Measurements from ENCODE around the gene CC2D1B.
A peak's percentile ranks its signal among the peaks of the same experiment; 100 is the strongest.
"Not testable (repeated sequence)": the region's sequence is repeated elsewhere in the genome, so short reads cannot be mapped to it uniquely, and the experiment has no call there.

The CC2D1B gene, protein sequence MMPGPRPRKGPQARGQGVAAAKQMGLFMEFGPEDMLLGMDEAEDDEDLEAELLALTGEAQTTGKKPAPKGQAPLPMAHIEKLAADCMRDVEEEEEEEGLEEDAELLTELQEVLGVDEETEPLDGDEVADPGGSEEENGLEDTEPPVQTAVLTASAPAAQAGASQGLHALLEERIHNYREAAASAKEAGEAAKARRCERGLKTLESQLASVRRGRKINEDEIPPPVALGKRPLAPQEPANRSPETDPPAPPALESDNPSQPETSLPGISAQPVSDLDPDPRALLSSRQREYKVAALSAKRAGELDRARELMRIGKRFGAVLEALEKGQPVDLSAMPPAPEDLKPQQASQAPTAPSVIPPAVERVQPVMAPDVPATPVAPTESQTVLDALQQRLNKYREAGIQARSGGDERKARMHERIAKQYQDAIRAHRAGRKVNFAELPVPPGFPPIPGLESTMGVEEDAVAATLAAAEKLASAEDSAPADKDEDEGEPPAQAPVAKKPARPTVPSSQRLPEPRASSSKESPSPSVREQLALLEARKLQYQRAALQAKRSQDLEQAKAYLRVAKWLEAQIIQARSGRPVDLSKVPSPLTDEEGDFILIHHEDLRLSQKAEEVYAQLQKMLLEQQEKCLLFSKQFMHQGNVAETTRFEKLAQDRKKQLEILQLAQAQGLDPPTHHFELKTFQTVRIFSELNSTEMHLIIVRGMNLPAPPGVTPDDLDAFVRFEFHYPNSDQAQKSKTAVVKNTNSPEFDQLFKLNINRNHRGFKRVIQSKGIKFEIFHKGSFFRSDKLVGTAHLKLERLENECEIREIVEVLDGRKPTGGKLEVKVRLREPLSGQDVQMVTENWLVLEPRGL

DNA sequence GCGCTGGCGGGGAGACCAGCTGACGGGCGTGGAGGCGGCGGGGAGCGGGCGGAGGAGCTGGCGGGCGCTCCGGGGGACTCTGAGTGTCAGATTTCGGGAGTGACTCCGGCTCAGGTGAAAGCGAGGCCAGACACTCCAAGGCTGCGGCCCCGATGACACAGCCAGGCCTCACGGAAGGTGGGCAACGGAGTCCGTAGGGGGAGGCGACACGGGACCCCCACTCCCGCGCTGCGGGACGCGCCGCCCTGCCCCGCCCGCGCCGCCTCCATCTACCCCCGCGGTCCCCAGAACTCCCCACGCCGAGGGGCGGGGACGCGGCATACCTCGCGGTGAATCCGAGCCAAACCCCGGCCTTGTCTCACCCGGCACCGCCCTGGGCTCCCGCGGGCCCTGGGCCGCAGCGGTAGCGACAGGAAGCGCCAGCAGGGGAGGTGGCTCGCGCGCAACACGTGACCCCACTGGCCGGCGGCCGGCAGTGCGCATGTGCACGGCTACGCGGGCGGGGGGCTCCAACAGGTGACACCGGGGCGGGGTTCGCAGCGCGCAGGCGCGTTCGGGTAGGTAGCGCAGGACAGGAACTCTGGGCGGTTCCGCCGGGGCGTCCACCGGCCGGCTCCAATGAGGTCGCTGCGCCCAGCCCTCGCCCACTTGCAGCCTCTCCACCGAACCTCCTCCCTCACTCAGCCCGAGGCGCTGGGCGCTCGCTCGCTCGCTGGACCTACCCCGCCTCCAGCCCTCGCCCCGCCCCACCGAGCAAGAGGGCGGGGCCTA, at the start of gene CC2D1B:
Gene CC2D1B (minus strand): TSS at position 460 of the 771 bp plus-strand sequence. CDS start 1,585 bp downstream, outside the sequence.
- peak; percentile 100 for DNase-seq

DNA sequence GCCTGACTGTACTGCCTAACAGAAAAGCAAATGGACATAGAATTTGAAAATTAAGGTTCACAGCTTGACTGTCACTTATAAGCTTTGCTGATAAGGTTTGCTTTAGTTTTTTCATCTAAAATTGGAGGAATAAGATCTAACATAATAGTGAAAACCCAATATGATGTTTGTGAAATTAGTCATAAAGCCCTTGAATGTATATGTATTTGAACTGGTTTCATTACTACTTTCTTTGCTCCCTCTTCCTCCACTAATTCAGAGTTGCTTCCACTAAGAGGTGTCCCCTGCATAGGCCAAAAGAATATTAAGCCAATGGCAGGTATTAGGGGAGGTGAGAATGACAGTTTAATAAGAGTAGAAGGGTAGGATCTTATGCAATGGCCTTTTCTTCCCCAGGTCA, 48.9 kb upstream of the CC2D1B start:
- no peak for DNase-seq

DNA sequence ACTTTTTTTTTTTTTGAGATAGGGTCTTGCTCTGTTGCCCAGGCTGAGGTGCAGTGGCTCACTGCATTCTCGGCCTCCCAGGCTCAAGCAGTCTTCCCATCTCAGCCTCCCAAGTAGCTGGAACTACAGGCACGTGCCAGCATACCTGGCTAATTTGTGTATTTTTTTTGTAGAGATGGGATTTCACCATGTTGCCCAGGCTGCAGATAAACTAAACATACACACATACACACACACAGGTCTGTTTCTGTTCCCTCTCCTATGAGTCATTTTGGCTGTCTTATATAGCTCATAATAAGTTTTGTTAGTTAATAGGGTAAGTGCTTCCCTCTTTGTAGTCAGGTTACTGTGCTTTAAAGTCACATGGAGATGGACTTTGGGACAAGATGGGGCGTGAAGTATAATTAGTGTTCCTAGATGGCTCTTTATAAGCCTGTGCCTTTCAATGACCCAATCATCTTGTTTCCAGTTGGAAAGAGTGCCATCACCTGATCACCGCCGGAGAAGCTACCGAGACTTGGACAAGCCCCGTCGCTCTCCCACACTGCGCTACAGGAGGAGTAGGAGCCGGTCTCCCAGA, 47.5 kb upstream of the CC2D1B start:
- no peak for DNase-seq

DNA sequence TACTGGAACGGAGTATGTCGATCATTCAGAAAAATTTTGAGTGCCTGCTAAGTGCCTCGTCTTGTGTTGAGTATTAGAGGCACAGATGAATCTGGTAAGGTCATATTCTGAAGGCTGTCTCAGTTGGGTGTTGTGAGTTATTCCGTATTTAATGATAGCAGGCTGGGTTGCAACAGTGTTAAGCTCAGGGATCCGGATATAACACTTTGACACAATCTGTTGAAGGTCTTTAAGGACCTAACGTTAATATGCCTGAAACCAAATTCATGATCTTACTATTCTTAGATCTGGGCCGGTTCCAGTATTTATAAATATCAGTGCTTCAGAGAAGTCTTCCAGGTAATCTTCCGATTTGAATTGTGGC, 39.0 kb upstream of the CC2D1B start:
- no peak for DNase-seq

DNA sequence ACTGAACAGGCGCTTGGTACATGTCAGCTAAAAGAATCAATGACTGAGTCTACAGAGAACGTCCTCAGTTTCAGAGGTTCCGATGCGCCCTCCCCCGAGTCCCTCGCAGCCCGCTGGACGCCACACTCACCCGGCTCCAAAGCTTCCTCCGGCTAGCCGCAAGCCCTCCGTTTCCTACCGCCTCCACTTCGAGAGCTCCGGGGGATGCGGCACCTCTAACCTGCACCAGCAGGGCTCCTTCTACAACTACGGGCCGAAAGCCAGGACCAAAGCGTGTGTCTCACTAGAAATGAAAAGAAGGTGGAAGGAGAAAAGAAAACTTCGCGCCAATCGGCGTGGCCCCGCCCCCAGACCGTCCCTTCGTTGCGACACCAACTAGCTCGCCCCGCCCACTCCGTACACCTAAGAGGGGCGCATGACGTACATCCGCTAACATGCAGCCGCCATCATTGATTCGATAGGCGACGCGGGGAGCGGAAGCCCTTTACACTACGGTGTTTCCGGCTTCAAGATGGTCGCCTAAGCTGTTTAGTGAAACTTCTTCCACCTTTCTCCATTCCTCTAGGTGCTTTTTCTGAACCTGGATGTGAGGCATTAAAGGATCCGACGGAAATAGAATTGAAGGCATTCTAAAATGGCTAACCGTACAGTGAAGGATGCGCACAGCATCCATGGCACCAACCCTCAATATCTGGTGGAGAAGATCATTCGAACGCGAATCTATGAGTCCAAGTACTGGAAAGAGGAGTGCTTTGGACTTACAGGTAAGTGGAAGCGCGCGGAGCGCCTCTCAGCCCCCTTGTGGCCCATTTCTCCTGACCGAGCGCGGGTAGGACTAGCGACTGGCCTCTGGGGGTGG, 38.3 kb upstream of the CC2D1B start, which contains the start of the genes ORC1 and PRPF38A:
Gene ORC1 (minus strand): TSS at position 308 of the 859 bp plus-strand sequence. CDS start 2,200 bp downstream, outside the sequence.
Gene PRPF38A (plus strand): TSS at position 487 of the 859 bp plus-strand sequence. CDS start 148 bp downstream, at position 635.
- DNase-seq = peak; percentile 99

DNA sequence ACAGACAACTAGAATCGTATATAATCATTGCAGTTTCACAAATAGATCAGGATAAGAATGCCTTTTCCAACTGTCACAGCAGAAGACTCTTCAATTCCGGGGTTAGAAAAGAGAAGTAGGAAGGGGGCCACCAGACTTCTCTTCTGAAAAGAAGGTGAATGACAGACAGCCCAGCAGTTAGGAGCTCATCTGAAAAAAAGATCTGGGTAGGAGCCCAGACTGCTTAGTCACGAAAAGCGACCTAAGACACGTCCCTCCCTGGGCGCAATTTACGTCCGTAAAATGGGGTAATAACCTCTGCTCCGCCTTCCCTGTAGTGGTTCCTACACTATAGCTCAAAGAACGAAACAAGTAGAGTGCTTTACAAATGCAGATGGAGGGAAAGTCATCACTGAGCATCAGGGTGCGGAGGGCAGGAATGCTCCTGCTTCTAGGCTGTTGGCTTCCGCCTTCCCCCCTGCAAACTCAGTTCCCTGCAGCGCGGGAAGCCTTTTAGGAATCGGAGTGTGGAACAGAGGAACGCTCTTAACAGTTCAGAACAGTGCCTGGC, 37.6 kb upstream of the CC2D1B start:
- peak; percentile 66 for DNase-seq

DNA sequence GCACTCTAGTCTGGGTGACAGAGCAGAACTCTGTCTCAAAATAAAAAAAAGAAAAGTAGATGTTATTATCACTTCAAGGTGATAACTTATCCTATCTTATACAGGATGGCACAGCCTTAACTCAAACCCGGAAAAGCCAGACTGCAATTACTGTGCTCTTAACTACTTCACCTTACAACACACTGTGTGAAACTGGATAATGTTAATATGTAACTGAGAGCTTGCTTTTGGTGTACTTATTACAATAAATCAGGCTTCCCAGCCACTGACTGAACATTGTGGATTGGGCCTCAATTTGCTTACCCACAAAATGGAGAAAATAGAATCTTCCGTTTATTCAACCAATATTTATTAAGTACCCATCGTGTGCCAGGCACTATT, 36.8 kb upstream of the CC2D1B start:
- no peak for DNase-seq

DNA sequence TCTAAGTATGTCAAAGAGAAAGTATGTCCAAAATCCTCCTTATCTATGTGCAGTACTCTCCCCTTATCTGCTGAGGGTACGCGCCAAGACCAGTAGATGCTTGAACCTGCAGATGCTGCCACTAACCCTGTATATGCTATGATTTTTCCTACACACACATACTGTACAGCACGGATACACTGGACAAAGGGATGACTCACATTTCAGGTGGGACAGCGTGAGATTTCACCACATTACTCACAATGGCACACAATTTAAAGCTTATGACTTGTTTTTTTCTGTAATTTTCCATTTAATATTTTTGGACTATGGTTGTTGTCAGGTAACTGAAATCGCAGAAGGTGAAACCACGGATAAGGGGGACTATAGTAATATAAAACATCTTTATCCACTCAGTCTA, 34.1 kb upstream of the CC2D1B start:
- DNase-seq = no peak

DNA sequence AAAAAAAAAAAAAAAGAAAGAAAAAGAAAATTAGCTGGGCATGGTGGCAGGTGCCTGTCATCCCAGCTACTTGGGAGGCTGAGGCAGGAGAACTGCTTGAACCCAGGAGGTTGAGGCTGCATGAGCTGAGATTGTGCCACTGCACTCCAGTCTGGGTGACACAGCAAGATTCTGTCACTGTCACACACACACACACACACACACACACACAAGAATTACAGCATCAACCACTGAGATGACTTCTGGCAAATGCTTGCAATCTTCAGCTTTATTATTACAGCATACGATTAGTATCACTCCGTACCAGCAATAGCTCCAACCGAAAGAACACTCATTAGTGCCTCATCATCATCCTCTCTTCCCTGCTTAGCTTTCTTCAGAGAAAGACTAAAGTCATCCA, 33.6 kb upstream of the CC2D1B start:
- DNase-seq = no peak

DNA sequence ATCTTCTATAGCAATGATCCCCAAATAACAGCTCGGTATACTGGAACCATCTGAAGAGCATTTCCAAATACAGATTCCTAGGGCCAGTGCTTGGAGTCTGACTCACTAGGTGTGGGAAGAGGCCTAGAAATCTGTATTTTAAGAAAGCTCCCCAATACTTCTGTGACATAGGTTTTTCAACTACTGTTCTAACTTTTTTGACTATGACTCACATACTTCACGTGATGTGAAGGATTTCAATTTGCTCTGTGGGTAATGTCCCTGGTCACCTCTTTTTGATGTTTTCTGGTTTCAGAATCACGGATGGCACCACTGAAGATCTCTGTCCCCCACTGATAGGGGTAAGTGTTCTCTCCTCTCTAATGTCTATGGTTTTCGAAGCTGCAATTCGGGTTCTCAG, 27.2 kb upstream of the CC2D1B start:
- DNase-seq = no peak

DNA sequence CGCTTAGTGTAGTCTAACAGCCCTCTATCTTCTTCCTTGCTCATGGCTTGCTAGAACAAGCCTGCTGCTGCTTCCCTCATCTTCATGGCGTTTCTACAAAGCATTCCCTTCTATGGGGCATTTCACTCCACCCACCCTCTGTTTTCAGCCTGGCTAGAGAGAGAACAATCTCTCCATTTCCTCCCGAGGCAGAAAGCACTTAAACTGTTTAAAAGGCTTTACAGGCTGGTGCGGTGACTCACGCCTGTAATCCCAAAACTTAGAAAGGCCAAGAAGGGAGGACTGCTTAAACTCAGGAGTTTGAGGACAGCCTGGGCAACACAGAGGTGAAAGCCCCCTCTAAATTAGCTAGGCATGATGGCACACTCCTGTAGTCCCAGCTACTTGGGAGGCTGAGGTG, 20.5 kb upstream of the CC2D1B start:
- DNase-seq = no peak

DNA sequence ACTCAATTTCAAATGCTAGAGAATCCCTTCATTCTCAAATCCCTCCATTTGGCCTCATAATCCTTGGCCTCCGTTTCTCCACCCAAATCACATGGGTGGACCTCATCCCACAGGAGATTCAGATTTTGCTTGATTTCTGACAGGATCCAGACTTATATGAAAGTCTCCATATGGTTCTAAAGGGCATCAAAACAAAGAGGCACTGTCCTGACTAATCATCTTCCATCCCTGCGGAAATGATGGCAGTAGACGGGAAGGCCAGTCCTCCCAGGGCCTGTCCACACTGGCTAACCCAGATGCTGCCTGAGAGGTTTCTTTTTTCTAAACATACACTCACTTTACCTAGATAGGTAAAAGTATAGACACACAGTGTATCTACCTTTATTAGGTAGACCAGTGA, 19.4 kb upstream of the CC2D1B start:
- no peak for DNase-seq

DNA sequence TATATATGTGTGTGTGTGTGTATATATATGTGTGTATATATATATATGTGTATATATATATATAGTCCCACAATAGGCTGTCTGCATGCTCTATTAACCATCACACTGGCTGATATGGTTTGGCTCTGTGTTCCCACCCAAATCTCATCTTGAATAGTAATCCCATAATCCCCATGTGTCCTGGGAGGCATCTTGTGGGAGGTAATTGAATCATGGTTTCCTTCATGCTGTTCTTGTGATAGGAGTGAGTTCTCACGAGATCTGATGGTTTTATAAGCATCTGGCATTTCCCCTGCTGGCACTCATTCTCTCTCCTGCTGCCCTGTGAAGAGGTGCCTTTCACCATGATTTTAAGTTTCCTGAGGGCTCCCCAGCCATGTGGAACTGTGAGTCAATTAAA, 3.8 kb upstream of the CC2D1B start:
- not testable (repeated sequence) for DNase-seq

DNA sequence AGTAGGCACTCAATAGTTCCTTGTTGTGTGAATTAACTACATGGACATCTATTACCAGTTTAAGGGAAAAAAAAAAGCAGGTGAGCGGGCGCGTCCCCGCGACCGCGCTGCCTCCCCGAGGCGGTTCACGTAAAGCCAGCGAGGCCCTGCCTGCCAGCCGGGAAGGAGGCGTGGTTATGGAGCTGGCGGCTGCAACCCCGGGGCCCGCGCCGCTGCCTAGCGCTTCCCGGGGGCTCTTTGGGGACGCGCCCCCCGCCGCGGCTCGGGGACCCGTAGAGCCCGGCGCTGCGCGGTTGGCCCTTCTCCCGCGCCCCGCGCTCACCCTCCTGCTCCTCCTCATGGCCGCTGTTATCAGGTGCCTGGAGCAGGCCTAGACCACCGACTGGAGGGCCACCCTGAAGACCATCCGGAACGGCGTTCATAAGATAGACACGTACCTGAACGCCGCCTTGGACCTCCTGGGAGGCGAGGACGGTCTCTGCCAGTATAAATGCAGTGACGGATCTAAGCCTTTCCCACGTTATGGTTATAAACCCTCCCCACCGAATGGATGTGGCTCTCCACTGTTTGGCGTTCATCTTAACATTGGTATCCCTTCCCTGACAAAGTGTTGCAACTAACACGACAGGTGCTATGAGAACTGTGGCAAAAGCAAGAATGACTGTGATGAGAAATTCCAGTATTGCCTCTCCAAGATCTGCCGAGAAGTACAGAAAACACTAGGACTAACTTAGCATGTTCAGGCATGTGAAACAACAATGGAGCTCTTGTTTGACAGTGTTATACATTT, 2.6 kb upstream of the CC2D1B start:
- DNase-seq = peak; percentile 62

DNA sequence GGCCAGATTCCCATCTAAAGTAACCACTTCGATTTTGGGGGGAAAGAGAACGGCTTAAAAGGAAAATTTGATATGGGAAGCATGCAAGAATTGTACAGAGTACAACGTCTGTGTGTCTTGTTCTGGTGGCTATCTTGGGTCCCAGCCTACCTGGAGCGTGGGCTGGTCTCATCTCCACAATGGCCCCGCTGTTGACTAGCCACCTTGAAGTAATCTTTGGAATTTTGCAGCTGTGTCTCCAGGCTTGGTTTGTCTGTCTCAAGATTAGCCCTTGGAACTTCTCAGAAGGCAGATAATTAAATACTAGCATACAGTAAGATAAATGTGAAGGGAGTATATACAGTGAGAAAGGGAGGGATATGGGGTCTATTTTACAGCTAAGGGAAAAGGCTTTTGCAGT, 1.3 kb upstream of the CC2D1B start:
- no peak for DNase-seq

DNA sequence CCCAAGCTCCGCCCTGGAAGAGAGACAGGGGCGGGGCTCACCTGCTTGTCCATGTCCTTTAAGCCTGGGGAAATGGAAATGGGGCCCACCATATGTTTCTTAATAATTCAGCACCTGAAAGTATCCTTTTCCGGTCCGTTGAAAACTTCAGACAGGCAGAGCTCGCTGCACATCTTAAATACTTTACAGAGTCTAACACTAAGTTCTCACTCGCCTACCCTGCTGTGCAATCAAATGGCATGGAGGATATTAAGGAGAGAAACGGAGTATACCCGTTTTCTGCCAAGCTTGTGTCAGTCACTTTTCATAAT, 467 bp upstream of the CC2D1B start:
- no peak for DNase-seq

DNA sequence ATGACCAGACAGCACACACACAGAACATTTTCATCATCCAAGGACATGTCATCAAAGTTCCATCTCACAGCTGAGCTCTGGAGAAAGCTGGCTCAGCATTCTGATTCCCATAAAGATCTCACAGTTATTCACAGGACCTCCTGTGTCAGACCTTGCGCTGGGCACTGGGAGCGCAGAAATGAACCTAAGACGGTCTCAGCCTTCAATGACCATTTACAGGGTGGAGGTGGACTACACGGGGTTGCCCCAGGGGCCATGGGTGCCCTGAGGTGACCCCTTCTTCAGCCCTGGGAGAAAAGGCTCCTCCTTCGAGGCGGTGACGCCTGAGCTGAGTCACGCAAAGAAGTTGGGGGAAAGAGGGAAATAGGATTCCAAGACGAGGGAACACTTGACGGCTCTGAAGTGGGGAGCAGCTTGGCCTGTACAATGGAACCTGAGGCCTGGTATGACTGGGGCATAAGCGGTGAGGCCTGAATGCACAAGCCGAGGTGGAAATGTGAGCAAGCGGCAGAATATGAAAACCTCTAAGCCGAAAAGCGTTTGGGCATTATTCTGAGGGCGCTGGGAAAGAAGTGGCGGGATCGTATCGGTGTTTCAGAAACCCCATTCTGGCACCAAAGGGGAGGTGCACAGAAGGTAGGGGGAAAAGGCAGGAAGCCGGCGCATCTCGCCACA, 797 bp downstream of the CC2D1B start:
- no peak for DNase-seq

DNA sequence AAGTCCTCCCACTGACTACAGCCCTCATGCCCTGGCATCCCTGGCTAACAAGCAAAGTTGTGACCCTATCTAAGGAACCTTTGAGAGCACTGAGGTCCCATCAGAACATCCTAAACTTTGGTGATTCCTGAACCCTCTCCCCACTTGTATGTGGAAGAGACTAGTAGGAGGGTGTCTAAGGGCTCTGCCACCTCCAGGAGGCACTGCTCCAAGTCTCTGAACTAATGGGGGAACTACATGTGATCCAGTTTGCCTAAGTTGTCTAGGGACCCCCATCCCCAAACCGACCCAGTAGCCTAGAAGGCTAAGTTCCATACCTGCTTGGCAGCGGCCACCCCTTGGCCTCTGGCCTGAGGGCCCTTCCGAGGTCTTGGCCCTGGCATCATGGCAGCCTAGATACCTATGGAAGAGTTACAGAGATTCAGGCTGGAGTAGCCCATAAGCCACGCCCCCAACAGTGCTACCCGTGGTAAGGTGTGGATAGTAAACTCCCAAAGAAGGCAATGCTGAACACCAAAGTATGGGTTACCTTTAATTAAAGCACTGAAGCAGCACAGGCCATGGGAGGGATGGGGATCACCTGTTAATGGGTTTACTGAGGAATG, 1.7 kb downstream of the CC2D1B start:
- DNase-seq = no peak

DNA sequence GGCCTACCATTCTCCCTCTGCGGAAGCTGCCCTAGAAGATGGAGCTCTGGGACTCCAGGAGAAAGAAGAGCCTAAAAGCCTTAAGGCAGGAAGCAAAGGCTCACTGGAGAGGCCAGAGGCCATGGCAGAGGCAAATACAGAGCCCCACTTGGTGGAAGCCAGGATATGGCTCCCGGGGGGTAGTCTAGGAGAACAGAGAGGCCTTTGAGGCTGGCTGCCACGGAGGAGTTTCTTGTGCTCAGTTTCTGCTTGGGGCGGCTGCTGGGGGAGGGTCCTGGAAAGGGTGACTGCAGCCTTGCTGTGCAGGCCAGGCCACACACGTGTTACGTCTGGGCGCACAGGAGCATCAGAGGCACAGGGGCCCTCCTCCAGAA, 5.4 kb downstream of the CC2D1B start:
- no peak for DNase-seq

Data from stimulated activated CD4-positive, alpha-beta T cell treated with anti-CD3 and anti-CD28 coated beads, Interleukin-4, amount 100 ng/mL, for 24 hours (primary cell).